GOT3 (cell line): ENCODE results near the gene KRT86.
"Not testable (repeated sequence)": the region's sequence is repeated elsewhere in the genome, so short reads cannot be mapped to it uniquely, and the experiment has no call there.

Experiments used
- DNase-seq: peaks from one replicate; lab custom pipeline; 2025; ENCODE audit warnings: mixed read lengths; lab: John Stamatoyannopoulos, UW

Gene KRT86

DNA sequence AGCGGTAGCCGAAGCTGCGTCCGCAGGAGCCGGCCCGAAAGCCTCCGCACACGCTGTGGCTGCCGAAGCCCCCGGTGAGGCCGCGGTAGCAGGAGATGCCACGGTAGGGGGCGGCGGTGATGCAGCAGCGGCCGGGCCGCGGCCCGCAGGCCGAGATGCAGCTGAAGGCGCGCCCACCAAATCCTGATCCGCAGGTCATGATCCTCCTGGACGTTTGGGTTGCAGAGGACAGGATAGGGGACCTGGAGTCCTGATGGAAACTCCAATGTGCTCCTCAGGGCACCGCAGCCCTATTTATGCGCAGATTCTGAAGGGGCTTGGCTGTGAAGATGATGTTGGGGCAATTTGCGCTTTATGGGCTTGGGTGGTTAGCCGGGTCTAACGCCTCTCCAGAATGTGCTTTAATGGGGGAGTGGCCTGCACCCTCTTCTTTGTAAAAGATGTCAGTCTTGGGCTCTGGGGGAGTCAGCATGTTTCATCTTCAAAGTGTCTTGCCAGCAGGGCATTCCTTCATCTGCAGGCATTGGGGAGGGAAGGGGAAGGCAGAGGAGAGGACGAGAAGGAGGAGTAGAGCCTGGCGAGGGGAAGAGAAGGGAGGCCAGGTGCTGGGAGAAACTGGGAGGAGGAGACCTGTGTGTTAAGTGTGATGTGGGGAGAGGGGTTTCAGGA is 17.0 kb downstream of the KRT86 start, which contains the start of gene KRT81:
Gene KRT81, minus strand, starts transcription at position 268 of the 669 bp plus-strand sequence. Its CDS starts 69 bp downstream, at position 199.
- DNase-seq = no peak

DNA sequence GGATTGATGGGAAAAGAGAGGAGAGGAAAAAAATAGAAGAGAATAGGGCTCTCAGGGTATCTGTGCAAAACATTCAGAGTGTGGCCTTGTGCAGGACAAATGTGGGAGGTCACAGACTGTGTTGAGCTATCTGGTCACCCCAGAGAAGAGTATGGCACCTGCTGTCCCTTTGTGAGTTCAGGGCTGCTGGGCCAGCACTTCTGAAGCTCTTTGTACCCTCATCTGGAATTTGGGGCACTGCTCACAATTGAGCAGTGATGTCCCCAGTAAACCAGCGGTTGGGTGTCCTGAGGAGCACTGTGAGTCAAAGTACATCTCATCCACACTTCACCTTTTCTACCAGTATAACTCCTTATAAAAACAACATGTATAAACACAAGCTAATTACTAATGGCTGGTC is 19.5 kb downstream of the KRT86 start:
- DNase-seq = no peak

DNA sequence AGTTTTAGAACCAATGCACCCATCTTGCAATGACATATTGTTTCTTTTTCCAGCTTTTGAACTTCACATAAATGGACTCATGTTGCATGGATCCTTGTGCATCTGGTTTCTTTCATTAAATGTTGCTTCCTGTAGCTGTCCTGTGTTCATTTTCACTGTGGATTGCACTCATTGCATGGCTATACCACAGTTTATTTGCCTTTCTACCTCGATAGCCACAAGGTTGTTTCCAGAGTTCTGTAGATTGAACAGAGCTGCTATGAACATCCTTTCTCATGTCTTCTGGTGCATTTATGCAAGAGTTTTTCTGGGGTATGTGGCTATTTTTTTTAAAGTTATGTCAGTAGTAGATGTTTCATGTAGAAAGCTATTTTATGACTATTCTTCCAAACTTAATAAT is 20.4 kb downstream of the KRT86 start:
- DNase-seq = no peak

- no peak for DNase-seq
These were observed 21.2 kb downstream of the KRT86 start for GRCh38 chr12:52295663-52296062.

DNA sequence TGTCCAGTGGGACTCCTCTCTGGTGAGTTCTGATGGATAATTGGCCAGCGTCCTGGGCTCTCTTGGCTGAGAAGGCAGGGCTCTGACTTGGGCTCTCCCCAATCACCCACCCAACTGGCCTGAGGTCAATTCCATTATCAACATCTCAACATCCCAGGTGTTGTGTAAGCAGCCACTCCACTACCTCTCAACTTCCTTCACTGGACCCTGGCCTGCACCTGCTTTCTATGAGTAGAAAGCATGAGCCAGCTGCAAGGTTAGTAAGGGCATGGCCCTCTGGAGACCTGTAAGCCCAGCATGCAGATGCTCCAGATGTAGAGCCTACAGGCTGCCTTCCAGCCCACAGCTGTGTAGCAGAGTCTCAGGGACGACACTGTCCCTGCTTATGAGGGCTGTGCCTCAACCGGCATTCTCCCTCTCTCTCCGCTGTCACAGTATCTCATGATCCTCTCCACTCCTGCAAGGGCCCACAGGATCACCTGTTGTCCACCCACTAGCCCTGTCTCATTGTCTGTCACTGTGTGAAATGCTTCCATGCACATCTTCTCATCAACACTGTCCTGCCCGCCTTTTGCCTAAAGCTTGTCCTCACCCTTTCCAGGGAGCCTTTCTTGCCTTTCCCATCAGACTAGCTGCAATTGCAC is 22.2 kb downstream of the KRT86 start:
- DNase-seq = no peak

GRCh38 chr12:52298677-52299190 is 24.3 kb downstream of the KRT86 start:
- no peak for DNase-seq

DNA sequence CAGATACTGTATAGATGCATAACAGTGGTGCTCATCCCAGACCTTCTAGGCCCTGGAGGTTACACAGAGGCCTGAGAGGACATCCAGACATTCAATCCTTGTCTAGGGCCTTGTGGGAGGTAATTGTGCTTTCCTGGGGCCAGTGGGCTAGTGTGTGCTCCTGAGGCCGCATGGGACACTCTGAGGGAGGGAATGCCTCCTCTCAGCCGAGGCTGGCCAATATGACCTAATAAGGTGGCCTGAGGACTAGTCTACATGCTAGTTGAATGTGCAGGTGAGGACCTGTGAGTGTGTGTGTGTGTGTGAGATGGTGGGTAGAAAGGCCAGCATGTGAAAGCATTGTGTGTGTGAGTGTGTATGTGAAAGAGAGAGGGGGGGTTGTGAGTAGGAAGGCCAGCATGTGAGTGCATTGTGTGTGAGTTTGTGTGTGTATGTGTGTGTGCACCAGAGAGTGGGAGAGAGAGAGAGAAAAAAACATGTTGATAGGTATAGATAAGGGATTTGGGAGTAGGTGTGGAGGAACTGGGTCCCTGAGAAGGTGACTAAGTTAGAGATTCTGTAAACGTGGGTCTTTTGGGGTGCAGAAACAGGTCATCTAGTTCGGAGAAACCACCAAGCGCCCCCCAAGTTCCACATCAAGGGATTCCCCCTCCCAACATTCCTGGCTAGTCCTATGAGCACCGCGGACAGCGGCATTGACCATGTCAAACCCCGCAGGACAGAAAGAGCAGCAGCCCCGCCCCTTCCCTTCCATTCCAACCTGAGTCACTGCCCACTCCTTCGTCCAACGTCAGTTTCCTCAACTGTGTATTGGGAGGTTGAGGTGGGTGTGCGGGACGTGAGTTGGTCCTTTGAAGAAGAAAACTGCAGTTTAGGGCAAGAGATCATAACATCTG is 26.6 kb downstream of the KRT86 start:
- DNase-seq = no peak

DNA sequence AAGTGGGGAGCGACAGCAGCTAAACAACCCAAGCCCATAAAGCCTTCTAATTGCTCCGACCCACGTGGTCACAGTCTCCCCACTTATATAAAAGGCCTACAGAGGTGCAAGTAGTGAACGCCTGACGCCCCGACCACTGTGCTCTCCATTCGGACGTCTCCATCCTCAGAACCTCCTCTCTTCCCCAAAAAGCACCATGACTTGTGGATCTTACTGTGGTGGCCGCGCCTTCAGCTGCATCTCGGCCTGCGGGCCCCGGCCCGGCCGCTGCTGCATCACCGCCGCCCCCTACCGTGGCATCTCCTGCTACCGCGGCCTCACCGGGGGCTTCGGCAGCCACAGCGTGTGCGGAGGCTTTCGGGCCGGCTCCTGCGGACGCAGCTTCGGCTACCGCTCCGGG is 27.3 kb downstream of the KRT86 start:
- DNase-seq = not testable (repeated sequence)

DNA sequence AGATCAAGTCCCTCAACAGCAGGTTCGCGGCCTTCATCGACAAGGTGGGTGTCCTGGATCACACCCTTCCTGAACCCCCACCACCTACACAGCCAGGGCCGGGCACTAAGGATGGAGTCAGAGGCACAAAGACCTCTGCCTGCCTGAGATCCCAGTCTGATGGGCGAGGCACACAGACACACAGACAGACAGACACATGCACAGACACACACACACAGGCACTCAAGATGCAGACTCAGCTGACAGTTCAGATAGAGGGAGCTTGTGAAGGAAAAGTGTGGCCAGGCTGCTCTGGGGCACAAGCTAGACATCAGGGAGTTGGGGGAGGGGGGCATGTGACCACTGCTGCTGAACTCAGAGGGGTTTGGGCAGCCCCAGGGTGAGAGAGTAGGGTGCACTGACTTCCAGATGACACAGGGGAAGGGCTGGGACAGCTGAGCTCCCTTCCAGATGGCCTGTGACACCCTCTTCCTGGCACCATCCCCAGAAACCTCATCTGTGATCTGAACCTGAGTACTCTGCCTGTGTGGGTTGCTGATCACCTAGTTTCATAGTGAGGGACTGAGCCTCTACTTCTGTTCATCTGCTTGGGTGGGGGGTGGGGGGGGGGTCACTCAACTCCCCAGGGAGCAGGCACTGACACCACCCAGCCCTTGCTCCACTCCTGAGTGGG is 27.9 kb downstream of the KRT86 start:
- not testable (repeated sequence) for DNase-seq

DNA sequence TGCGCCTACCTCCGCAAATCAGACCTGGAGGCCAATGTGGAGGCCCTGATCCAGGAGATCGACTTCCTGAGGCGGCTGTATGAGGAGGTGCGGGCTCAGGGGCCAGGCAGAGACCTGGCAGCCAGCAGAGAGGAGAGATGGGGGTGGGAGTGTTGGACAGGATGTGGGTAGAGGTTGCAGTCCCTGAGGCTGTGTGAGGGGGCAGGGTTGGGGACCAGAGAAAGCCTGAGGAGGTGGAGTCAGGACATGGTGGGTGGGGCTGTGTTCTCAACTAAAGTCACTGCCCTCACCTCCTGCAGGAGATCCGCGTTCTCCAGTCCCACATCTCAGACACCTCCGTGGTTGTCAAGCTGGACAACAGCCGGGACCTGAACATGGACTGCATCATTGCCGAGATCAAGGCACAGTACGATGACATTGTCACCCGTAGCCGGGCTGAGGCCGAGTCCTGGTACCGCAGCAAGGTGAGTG is 30.5 kb downstream of the KRT86 start:
- not testable (repeated sequence) for DNase-seq

GRCh38 chr12:52305921-52306705 is 31.7 kb downstream of the KRT86 start:
- no peak for DNase-seq

DNA sequence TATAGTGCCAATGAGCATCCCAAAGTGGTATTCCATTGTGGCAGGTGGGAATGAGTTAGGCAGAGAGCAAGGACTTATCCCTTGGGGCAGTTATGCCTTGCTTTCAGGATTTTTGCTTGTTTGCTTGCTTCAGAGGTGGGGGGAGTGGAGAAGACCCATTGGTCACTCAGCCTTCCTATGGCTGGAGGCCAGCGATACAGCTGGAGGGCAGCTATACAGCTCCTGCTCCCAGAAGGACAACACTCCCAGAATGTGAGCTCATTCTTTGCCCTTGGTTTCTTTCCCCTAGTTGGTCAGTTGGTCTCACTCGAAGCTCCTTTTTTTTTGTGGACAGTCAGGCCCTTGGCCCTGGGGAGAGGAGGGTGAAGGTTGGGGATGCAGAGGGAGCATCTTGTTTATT is 32.3 kb downstream of the KRT86 start:
- no peak for DNase-seq

DNA sequence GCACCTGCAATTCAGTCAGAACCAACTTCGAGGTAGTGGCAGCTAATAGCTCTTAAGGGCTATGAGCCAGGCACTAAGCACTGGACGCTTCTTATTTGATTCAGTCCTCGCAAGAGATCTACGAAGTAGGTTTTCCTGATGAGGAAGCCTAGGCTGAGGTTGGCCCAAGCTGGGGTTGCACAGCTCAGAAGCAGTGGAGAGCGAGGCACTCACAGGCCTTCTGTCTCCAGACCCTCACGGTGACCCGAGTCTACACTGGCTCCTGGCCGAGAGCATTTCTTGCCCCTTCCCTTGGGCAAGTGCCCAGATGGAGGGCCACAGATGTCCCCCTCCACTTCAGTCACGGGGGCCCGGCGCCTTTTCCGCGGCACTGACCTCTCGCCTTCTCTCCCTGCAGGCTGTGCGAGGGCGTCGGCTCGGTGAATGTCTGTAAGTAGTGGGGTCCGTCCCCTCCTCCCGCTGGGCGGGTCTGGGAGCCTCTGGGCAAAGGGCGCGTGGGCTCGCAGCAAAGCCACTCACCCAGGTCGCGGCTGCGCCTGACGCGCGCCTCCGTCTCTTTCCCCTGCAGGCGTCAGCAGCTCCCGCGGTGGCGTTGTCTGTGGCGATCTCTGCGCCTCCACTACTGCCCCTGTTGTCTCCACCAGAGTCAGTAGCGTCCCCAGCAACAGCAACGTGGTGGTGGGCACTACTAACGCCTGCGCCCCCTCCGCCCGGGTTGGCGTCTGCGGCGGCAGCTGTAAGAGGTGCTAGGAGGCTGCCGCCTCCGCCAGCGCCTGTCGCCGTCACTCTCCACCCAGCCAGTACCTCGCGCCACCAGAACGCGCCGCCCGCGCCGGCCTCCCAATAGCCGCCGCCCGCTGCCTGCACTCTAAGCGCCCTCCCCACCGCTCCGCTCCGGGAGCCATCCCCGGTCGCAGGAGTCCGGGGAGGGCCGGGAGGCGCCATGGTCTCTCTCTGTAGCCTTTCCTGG is 33.7 kb downstream of the KRT86 start:
- no peak for DNase-seq

- DNase-seq = no peak
These were observed 34.5 kb downstream of the KRT86 start for GRCh38 chr12:52308806-52309425.

GRCh38 chr12:52310622-52311284 is 36.3 kb downstream of the KRT86 start:
- DNase-seq = no peak

DNA sequence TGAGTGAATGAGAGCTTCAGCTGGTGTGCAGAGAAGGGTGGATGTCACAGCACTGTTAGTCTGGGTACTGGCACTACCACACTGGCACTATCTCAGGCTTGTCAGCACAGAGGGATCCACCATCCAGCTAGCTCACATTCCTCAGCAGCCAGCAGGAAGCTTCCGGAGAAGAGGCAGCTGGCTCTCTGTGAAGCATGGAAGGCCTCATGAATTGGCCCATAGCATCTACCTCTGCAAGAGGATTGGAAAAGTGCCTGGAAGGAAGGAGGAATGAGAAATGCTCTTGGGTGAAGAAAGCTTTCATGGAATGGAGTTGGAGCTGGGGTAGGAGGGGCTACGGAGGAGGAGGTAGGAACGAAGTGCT is 36.8 kb downstream of the KRT86 start:
- no peak for DNase-seq

- no peak for DNase-seq
These were observed 37.6 kb downstream of the KRT86 start for GRCh38 chr12:52312086-52312485.

DNA sequence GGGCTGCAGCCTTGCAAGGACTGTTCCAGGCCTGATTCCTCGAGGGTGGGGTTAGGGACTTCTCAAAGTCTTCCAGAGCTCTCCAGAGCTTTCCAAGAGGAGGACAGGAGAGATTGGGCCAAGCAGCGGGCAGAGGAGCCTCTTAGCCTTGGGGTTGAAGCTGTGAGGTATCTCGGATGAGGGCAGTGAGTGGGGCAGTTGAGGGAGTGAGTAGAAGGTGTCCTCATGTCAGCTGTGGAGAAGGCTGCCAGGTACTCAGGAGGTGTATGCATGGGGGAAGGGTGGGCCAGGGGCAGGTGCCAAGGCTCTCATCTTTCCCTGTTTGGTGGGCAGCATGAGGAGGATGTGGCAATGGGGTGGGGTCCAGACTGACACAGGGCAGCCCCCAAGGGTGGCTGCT is 39.0 kb downstream of the KRT86 start:
- DNase-seq = no peak

GRCh38 chr12:52313926-52314325 is 39.5 kb downstream of the KRT86 start:
- no peak for DNase-seq
